Stimulated activated CD4-positive, alpha-beta T cell treated with anti-CD3 and anti-CD28 coated beads, Interleukin-4, amount 100 ng/mL, for 4 hours (primary cell): ENCODE measurements around the gene LRP11.
"Not testable (repeated sequence)": the region's sequence is repeated elsewhere in the genome, so short reads cannot be mapped to it uniquely, and the experiment has no call there.

Experiments
- DNase-seq, 2 experiments: peaks; one replicate each; pipeline ENCODE4 v3.0.0-alpha.2; 2020

LRP11 gene

DNA sequence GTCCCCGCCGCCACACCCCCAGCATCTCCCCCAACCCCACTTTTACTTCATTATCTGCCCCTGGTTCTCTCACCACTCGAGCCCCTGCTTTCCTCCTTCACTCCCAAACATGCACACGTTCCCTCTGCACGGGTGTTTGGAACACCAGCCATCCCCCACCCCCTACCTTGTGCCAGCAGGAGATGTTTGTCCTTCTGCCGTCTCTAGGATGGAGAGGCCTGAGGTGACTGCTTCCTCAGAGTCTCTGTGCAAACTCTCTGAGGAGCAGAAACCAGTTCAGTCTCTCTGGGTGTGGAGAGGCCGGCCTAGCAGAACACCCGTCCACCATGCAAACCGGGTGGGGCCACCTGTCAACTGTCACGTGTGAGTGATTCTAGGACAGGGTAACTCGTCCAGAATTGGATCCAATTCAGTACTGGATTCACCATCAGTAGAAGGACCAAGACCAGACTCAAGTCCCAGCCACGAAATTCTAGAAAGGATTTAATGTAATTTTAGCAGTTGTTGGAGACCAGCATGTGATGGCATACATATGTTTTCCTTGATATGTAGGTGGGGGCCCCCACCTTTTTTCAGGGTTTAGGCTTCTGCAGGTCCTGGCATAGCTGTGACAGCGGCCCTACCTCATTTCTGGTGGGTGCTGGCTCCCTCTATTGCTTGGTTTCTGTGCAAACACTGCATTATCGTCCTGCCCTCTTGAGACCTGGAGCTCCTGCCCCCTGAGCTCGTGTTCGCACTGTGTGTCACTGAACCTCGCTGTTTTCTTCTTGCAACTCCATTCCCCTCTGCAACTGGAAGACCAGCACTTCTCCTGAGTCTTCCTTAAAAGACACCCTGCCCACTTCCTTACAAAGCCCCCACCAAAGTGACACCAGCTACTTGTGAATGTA lies 33.9 kb upstream of the LRP11 start, which contains the start of gene RAET1E:
Gene RAET1E (minus strand): TSS at position 259 of the 890 bp plus-strand sequence. CDS start 7,212 bp downstream, outside the sequence.
- no peak for DNase-seq

DNA sequence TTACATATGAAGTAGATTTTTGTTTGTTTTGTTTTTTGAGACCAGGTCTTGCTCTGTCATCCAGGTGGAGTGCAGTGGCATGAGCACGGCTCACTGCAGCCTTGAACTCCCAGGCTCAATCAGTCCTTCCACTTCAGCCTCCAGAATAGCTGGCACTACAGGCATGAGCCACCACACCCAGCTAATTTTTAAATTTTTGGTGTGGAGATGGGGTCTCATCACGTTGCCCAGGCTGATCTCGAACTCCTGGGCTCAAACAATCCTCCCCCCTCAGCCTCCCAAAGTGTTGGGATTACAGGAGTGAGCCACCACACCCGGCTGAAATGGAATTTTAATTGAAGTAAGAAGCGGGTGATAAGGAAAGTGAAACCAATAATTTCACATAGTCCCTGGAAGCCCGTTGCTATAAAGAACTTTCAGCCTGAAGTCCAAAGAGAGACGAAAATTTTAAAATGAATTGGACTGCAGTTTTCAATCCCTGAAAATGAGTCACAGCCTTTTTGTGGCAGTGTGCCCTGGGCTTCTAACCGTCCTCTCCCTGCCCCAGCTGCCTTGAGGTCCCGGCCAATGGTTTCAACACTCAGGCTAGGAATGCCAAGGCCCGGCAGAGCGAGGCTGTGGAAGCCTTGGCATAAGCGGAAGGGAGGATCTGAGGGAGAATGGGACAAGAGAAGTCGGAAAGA lies 33.0 kb upstream of the LRP11 start:
- DNase-seq, result no peak

GRCh38 chr6:149896491-149896890 lies 32.3 kb upstream of the LRP11 start:
- no peak for DNase-seq

GRCh38 chr6:149895833-149896271 lies 31.7 kb upstream of the LRP11 start:
- peak in 1 of 2 experiments; percentile 31 for DNase-seq

- DNase-seq, result no peak
These were observed 31.0 kb upstream of the LRP11 start for GRCh38 chr6:149895048-149895590.

GRCh38 chr6:149891864-149892263 lies 27.7 kb upstream of the LRP11 start:
- DNase-seq, result not testable (repeated sequence)

- no peak for DNase-seq
These were observed 27.1 kb upstream of the LRP11 start for GRCh38 chr6:149891259-149891658.

DNA sequence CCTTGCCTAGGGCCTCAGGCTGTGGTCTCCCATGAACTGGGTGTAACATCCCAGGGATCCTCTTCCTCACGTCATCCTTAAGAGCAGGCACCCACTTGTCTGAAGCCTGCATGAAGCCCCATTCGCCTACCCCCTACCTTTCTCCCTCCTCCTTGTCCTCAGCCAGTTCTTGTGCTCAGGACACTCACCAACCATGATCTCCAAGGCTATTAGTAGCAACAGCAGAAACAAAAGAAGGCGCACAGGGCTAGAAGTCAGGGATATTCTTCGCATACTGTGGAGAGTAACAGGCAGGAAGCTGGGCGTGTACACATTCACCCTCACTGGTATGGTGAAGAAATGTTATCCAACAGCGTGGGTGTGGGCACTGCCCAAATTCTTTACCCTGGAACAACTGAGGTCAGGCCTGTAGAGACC lies 26.5 kb upstream of the LRP11 start:
- no peak for DNase-seq

- DNase-seq, result no peak
These were observed 25.2 kb upstream of the LRP11 start for GRCh38 chr6:149889326-149889725.

DNA sequence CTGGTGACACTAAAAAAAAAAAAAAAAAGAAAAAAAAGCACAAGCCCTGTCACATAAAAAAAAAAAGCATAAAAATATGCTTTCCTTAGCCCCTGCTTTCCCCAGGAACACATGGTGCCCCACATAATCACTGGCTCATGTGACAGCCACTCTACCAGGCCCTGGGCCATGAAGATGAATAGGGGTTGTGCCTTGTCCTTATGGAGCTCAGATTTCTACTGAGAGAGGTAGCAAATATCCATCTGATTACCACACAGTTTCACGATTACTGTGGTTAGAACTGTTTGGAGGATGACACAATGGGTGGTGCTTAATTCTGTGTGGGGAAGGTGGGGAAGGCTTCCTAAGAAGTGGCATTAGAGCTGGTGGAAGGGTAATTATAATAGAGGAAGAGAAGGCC lies 24.5 kb upstream of the LRP11 start:
- DNase-seq, result no peak

- no peak for DNase-seq
These were observed 23.9 kb upstream of the LRP11 start for GRCh38 chr6:149888093-149888492.

GRCh38 chr6:149887343-149887742 lies 23.2 kb upstream of the LRP11 start:
- no peak for DNase-seq

DNA sequence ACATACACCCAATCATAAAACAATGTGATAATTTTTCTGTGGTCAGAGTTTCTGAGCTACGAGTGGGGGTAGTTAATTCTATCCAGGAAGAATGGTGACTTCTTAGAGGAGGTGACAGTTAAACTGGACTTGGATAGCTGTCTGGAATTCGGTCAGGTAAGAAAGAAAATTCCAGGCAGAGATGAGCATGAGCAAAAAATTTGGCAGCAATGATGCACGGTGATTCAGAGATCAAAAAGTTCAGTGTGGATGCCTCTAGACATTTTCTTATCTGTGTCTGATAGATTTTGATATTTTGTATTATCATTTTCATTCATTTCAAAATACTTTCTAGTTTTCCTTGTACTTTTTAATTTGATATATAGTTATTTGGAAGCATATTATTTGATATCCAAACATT lies 21.7 kb upstream of the LRP11 start:
- DNase-seq, result no peak

- DNase-seq, result no peak
These were observed 20.5 kb upstream of the LRP11 start for GRCh38 chr6:149884617-149885016.

DNA sequence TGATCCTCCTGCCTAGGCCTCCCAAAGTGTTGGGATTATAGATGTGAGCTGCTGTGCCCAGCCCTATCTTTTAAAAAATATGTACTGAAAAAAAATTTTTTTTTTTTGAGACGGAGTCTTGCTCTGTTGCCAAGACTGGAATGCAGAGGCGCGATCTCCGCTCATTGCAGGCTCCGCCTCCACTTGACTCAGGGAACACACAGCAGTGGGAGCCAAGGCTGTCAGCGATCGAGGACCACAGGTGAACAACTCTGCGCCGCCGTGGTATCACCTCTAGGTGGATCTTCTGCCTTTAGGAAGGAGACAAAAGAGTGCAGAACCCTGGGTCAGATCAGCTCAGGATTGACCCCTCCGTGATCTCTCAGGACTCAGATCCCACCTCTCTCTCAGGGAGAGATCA lies 20.1 kb upstream of the LRP11 start:
- no peak for DNase-seq

DNA sequence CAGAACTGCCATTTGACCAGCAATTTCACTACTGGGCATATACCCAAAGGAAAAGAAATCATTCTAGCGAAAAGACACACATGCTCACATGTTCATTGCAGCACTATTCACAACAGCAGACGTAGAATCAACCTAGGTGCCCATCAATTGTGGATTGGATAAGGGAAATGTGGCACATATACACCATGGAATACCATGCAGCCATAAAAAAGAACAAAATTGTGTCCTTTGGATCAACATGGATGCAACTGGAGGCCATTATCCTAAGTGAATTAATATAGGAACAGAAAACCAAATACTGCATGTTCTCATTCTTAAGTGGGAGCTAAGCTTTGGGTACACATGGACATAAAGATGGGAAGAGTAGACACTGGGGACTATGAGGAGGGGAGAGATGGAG lies 17.7 kb upstream of the LRP11 start:
- DNase-seq, result no peak

GRCh38 chr6:149881066-149881766 lies 17.1 kb upstream of the LRP11 start:
- DNase-seq, result no peak

- no peak for DNase-seq
These were observed 13.5 kb upstream of the LRP11 start for GRCh38 chr6:149877659-149878058.

DNA sequence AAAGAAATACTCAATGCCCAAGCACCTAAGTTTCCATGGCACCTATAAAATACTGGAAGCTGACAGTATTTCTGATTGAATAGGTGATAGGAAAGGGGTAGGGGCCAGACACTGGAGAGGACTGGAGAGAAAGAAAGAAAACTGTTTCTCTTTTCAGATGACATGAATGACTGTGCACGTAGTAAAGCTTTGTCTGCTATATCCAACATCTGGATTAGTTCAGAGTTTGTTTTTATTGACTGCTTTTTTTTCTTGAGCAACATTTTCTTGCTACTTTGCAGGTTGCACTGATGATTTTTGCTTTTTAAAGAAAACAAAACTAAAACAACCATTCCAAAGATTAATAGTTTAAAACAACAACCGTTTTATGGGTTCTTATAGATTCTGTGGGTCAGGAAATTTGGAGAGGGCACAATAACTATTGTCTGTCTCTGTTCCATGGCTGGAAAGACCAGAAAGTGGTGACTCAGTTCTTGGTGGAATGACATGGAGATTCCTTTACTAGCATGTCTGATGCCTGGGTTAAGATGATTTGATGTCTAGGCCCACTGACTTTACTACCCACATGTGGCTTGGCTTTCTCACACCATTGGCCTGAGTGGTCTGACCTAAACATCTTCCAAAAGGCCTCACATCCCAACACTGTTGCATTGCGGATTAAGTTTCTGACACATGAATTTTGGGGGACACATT lies 12.2 kb upstream of the LRP11 start:
- DNase-seq, result no peak

DNA sequence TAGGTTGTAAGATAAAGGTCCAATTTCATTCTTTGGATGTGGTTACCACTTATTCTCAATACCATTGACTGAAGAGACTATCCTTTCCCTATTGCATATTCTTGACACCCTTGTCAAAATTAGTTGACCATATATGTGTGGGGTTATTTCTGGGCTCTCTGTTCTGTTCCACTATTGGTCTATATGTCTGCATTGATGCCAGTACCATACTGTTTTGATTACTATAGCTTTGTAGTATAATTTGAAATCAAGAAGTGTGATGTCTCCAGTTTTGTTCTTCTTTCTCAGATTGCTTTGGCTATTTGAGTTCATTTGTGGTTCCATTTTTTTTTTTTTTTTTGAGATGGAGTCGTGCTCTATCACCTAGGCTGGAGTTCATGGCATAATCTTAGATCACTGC lies 8.1 kb upstream of the LRP11 start:
- DNase-seq, result no peak

- no peak for DNase-seq
These were observed 7.0 kb upstream of the LRP11 start for GRCh38 chr6:149871182-149871581.

GRCh38 chr6:149869275-149869892 lies 5.2 kb upstream of the LRP11 start:
- DNase-seq, result no peak
